B cell (primary cell): Measurements from ENCODE around the gene ARTN.

Source experiments
- CTCF ChIP-seq: fragments of 200-600 bp; IDR thresholded peaks from one replicate; pipeline ENCODE4 v1.8.0; 2022; ENCODE audit warnings: antibody characterized with exemption, mild to moderate bottlenecking
- EZH2 ChIP-seq: IDR thresholded peaks from 2 replicates; pipeline ENCODE4 v1.6.1; 2012; ENCODE audit warnings: borderline replicate concordance, low read depth, mild to moderate bottlenecking, moderate library complexity, low read length; ENCODE audit not compliant: insufficient read depth, poor library complexity, severe bottlenecking

- TF ChIP-seq CTCF (peak; percentile 11), EZH2 (no peak)
Observed at GRCh38 chr1:43936431-43937151, 3.0 kb downstream of the ARTN start.
